IPS DF 6.9 (cell line): Measurements from ENCODE around the gene SYT15.
"Not testable (repeated sequence)": the region's sequence is repeated elsewhere in the genome, so short reads cannot be mapped to it uniquely, and the experiment has no call there.

Experiments used
- DNase-seq: peaks from one replicate; pipeline ENCODE4 v3.0.0-alpha.2; 2013; ENCODE audit warnings: low read depth, low spot score
- H3K27ac ChIP-seq: one replicate; pipeline ENCODE4 v1.5.1; 2013; ENCODE audit warnings: low read length, control low read depth
- H3K27me3 ChIP-seq: 2 replicates; pipeline ENCODE4 v1.6.1; 2013; ENCODE audit warnings: mild to moderate bottlenecking, low read length; ENCODE audit not compliant: control insufficient read depth, insufficient read depth
- H3K36me3 ChIP-seq: 2 replicates; pipeline ENCODE4 v1.6.1; 2013; ENCODE audit warnings: low read length; ENCODE audit not compliant: control insufficient read depth, insufficient read depth
- H3K4me1 ChIP-seq: 2 replicates; pipeline ENCODE4 v1.6.1; 2013; ENCODE audit warnings: low read length; ENCODE audit not compliant: control insufficient read depth, insufficient read depth
- H3K4me3 ChIP-seq: 2 replicates; pipeline ENCODE4 v1.5.1; 2013; ENCODE audit warnings: mild to moderate bottlenecking, low read length
- H3K9me3 ChIP-seq: 2 replicates; pipeline ENCODE4 v1.6.1; 2013; ENCODE audit warnings: low read length, inconsistent platforms; ENCODE audit not compliant: control insufficient read depth, insufficient read depth
- whole genome bisulfite sequencing: extraction: QIAGEN DNeasy Blood & Tissue Kit; methylation state at CpG from one replicate; pipeline ENCODE4 v1.1.7; 2013; ENCODE audit warnings: mixed read lengths, missing lambda C conversion rate; ENCODE audit not compliant: insufficient read length, insufficient coverage; 5-methylcytosine and 5-hydroxymethylcytosine counted together

SYT15 gene

DNA sequence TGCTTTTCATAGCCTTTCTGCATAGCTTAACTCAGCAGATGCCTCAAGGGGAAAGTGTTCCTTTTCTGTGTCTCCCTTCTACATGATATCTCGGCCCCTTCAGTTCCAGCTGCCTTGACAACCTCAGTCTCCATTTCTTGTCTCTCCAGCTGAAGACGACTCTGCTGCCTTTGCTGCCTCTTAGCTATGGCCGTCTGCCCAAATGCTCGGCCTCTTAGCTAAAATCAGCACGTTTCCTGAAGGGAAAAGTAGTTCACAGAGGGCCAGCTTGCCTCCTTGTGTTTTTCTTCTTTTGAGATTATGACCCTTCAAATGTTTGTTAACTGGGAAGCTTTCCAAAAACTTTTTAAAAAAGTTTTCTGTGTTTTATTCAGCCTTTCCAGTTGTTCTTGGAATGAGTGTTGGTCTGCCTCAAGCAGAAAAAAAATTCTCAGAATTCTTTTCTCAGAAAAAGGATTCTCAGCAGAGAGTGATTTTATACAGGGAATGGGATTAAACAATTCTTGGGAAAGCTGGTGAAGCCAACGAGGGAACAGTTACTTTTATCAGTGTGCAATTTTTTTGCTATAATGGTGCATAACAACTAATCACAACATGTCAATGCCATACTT lies 15.6 kb downstream of the SYT15 start:
- not testable (repeated sequence) for H3K27me3 ChIP-seq, H3K4me1 ChIP-seq, H3K4me3 ChIP-seq, H3K9me3 ChIP-seq, DNase-seq, H3K27ac ChIP-seq, H3K36me3 ChIP-seq
- WGBS: no CpG with 5 or more reads among the region's 6 CpGs

DNA sequence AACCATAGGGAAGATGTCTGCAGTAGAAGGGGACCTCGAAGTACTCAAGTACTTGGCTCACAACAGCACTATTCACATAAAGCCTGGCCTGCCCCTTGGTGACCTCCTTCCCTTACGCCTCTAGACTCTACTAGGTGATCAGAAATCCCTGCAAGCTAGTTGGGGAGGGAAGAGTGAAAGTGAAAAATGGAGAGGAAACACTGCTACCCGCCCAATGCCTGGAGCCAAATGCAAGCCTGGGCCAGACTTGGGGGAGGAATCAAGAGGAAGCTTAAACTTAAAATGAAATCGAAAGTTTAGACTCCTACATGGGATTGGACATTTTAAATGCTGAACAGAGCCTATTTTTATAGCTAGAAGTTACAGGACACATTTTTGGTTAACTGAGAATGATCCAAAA lies 17.6 kb downstream of the SYT15 start:
- not testable (repeated sequence) for H3K27ac ChIP-seq, DNase-seq, H3K4me1 ChIP-seq, H3K36me3 ChIP-seq, H3K4me3 ChIP-seq, H3K27me3 ChIP-seq, H3K9me3 ChIP-seq
- no CpG with 5 or more reads among the region's 4 CpGs for WGBS

DNA sequence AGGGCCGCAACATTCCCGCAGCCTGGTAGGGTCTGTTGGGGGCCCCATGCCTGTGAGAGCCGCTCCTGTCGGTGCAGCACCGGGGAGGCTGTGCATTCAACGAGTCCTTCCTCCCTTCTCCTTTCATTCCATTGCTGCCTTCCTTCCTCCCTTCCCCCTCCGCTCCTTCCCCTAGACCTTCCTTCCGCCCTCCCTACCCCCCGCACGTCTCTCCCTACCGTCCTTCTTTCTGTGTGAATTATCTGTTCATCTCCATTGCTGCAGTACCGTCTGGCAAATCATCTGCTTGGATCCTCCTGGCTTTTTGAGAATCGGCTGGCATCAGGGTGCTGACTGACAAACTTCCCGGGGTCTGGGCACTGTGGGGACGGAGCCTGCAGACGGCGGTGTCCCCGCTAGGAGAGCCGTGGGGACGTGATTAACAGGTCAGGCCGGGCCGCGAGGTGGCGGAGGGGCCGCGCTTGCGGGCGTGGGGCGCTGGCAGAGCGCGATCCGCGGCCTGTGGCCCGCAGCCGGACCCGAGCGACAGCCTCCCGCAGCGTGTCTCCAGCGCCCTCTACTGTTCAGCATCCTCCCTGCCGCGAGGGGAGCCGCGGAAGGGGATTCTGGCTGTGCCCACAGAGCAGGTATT lies 18.8 kb downstream of the SYT15 start:
- not testable (repeated sequence) for H3K4me1 ChIP-seq, H3K27me3 ChIP-seq, H3K27ac ChIP-seq, H3K36me3 ChIP-seq, DNase-seq, H3K9me3 ChIP-seq
- WGBS: no CpG with 5 or more reads among the region's 44 CpGs
- peak overlapping the region; percentile 30; the same call in 1 of the 2 replicates for H3K4me3 ChIP-seq

DNA sequence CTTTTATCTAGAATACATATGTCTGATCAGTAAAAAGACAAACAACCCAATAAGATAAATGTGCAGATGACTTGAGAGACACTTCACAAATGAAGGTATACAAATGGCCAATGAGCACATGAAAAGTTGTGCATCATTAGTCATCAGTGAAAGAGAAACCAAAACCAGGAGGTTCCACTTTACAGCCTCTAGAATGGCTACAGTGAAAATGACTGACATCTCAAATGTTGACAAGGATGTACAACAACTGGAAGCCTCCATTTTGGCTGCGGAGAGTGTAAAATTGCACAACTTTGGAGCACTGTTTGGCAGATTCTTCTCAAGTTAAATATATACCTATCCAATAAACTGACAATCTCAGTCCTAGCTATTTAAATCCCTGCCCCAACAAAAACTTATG lies 21.6 kb downstream of the SYT15 start:
- not testable (repeated sequence) for H3K27ac ChIP-seq, H3K36me3 ChIP-seq, DNase-seq, H3K9me3 ChIP-seq, H3K4me1 ChIP-seq, H3K4me3 ChIP-seq, H3K27me3 ChIP-seq
- no CpG with 5 or more reads among the region's 1 CpG for WGBS

DNA sequence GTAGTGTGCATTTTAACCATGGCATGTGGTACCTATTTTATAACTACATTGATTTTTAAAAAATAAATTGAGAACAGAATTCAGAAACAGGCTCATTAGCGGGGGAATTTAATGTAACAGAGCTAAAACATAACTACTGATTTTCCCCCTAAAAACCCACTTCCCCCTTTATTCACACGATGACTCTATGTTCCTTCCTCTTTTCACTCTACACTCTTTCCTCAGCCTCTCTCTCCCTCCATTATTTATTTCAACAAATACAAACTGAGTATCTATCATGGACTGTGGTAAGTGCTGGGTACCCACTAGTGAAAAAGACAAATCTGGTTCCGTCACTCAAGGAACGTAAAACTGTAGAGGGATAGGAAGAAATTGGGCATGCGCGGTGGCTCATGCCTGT lies 36.6 kb downstream of the SYT15 start:
- H3K27ac ChIP-seq, H3K4me1 ChIP-seq, H3K9me3 ChIP-seq, DNase-seq, H3K4me3 ChIP-seq, H3K36me3 ChIP-seq, H3K27me3 ChIP-seq: not testable (repeated sequence)
- WGBS: no CpG with 5 or more reads among the region's 6 CpGs

DNA sequence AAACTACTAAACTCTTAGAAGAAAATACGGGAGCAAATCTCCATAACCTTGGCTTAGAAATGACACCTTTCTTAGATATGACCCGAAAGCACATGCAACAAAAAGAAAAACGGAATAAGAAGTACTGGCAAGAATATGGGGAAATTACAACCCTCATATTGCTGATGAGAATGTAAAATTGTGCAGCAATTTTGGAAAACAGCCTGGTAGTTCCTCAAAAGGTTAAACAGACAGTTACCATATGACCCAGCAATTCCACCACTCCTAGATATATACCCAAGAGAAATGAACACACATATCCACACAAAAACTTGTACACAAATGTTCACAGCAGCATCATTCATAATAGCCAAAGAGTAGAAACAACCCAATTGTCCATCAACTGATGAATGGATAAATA lies 37.3 kb downstream of the SYT15 start:
- not testable (repeated sequence) for H3K36me3 ChIP-seq, H3K4me3 ChIP-seq, DNase-seq, H3K27me3 ChIP-seq, H3K4me1 ChIP-seq, H3K9me3 ChIP-seq, H3K27ac ChIP-seq
- WGBS: no CpG with 5 or more reads among the region's 3 CpGs

DNA sequence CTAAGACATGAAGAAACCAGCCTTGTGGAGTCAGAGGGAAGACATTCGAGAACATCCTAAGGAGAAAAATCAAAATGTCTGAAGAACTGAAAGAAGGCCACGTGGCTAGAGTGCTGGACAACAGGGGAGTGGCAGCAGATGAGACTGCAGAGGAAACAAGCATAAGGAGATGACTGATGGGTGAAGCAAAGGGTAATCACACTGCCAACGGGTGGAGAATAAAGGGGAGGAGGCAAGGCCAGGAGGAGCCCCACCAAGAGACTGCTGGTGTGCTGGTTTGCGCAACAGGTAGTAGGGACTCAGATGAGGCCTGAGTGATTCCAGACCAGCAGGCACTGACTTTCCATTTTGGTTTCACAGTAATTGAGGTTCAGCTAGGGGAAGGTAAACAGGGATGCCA lies 38.2 kb downstream of the SYT15 start:
- H3K4me3 ChIP-seq, H3K36me3 ChIP-seq, H3K4me1 ChIP-seq, H3K27me3 ChIP-seq, DNase-seq, H3K27ac ChIP-seq, H3K9me3 ChIP-seq: not testable (repeated sequence)
- WGBS: no CpG with 5 or more reads among the region's 4 CpGs

DNA sequence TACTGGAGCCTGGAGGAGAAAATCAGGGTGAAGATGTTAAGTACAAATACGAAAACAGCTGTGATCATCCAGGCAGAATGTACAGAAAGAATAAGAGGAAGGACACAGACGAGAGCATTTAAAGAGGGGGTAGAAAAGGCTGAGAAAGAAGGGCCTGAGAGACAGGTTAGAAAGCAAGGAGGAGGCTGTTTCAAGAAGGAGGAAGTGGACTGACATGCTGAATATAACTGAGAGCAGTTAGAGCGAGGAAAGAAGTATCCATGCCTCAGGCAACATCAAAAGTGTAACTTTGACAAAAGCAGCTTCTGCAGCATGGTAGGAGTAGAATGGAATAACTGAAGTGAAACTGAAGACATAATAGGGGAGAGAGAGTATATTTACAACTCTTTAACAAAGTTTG lies 39.0 kb downstream of the SYT15 start:
- H3K27ac ChIP-seq, DNase-seq, H3K4me3 ChIP-seq, H3K27me3 ChIP-seq, H3K4me1 ChIP-seq, H3K36me3 ChIP-seq, H3K9me3 ChIP-seq: not testable (repeated sequence)
- WGBS: no CpG with 5 or more reads among the region's 3 CpGs

DNA sequence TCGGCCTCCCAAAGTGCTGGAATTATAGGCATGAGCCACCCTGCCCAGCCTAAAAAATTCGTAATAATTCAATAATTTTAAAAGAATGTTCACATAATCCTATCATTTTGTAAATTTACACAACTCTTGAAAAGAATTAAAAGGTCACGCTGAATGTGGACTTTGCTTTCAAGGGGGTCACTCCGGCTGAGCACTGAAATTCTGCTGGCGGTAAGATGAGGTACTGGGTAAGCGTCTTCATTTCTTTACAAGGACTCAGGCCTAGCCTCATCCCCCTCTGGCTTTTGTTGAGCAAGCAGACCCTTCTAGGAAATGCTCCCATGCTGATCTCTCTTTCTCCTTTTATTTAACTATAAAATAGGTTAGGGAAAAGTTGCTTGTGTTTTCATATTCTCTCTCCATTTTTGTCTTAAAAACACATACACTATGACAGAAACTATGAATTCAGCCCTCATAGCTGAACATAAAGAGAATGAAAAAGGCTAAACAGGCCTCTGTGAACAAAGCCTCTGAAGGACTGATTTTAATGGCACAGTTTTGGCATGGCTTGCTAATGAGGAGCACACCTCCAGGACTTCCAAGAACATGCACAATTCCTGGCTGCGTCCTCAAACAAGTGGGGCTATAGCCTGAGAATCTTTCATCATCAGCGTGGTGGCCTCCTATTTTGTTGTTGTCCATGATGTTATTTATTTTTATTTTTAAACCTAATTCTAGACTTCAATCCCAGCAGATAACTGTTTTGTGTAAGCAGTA lies 45.1 kb downstream of the SYT15 start:
- H3K9me3 ChIP-seq, H3K4me1 ChIP-seq, H3K36me3 ChIP-seq, H3K4me3 ChIP-seq, H3K27me3 ChIP-seq, DNase-seq, H3K27ac ChIP-seq: not testable (repeated sequence)
- WGBS: no CpG with 5 or more reads among the region's 8 CpGs

DNA sequence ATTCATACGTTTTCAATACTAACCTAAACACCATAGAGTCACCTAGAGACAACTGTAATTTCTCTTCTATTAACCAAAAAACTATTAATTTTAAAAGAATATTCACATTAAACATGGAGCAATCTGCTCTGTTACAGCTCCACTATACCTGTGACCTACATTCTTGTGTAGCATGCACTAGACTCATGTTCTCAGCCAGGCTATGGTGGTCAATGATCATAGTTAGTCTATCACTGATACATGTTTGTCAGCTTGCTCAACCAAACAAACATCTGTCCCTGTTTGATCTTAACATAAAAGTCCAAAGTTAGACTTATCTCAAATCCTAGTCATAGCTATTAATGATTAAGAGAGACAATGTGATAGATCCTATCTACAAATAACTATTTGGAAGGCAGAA lies 50.9 kb downstream of the SYT15 start:
- H3K27me3 ChIP-seq, H3K9me3 ChIP-seq, H3K4me1 ChIP-seq, H3K27ac ChIP-seq, H3K4me3 ChIP-seq, DNase-seq, H3K36me3 ChIP-seq: not testable (repeated sequence)
- WGBS: no CpG with 5 or more reads among the region's 1 CpG

DNA sequence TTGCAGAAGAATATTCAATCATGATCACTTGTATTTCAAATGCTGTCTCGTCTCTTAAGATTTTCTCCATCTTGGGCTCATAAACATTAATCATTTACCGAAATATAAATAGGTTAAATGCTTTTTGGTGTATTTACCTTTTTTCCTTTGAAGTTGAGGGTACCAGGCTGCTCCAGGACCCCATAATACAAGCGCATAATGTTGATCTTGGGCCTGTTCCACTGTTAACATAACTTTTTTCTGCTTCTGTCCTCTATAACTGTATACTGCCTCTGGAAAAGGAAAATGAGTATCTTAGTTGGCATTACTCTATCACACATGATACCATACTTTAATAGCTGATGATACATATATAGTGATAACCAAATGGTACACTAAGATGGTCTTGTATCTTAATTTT lies 51.9 kb downstream of the SYT15 start:
- H3K9me3 ChIP-seq, H3K27ac ChIP-seq, DNase-seq, H3K4me1 ChIP-seq, H3K27me3 ChIP-seq, H3K36me3 ChIP-seq, H3K4me3 ChIP-seq: not testable (repeated sequence)
- no CpG with 5 or more reads among the region's 3 CpGs for WGBS
